Skeletal muscle tissue (tissue), 4 donors: ENCODE measurements around the gene FGD2. TPM values are rescaled to one million over a fixed set of nuclear protein-coding genes. Genes with fewer than 3 reads are reported as not detected.

Source experiments
- H3K27ac ChIP-seq: one replicate; pipeline ENCODE4 v1.7.0; 2013; ENCODE audit warnings: mild to moderate bottlenecking, low read depth, low read length, inconsistent platforms
- H3K27me3 ChIP-seq, 3 donors: one replicate each; pipeline ENCODE4 v1.7.0; 2013; ENCODE audit warnings: low read length in 3 of 3; ENCODE audit not compliant: control insufficient read depth in 3 of 3, insufficient read depth in 3 of 3
- H3K36me3 ChIP-seq, 3 donors: one replicate each; pipeline ENCODE4 v1.7.0; 2013; ENCODE audit warnings: low read length in 3 of 3; ENCODE audit not compliant: control insufficient read depth in 3 of 3, insufficient read depth in 3 of 3
- H3K4me1 ChIP-seq, 3 donors: one replicate each; pipeline ENCODE4 v1.7.0; 2013; ENCODE audit warnings: low read length in 3 of 3, mild to moderate bottlenecking in 3 of 3; ENCODE audit not compliant: control insufficient read depth in 3 of 3, insufficient read depth in 3 of 3
- H3K4me3 ChIP-seq, 3 donors: one replicate each; pipeline ENCODE4 v1.7.0; 2013; ENCODE audit warnings: low read length in 3 of 3
- H3K9ac ChIP-seq, 3 donors: one replicate each; pipeline ENCODE4 v1.7.0; 2013; ENCODE audit warnings: low read length in 3 of 3, mild to moderate bottlenecking in 3 of 3, moderate library complexity in 2 of 3, low read depth in 1 of 3
- H3K9me3 ChIP-seq, 3 donors: one replicate each; pipeline ENCODE4 v1.7.0; 2013; ENCODE audit warnings: low read length in 3 of 3; ENCODE audit not compliant: control insufficient read depth in 3 of 3
- total RNA-seq: library from RNA; depleted of rRNA; stranded (reverse); fragments of >200 nt; gene quantifications from one replicate; pipeline ENCODE4 v1.2.3, GENCODE V29; 2014
- donor health status: Osteomylitis.

The FGD2 gene
- 7.3 TPM for total RNA-seq

- Histone ChIP-seq H3K4me3 (peak within 1 kb of the TSS in 2 of 3 donors; percentile 30 to 34), H3K27ac (no peak within 1 kb of the TSS), H3K27me3 (no peaks in the 10 kb centered on the region), H3K36me3 (no peaks in the 10 kb centered on the region), H3K4me1 (peaks cover 0 to 12% (median 0%) of the 10 kb centered on the region in 3 donors), H3K9me3 (no peaks in the 10 kb centered on the region), H3K9ac (no peak within 1 kb of the TSS)
Measured at GRCh38 chr6:37005061-37005810, at the start of gene FGD2. Gene FGD2 (plus strand): TSS chr6:37005655. CDS start chr6:37005818, 163 bp downstream.

- Histone ChIP-seq H3K27me3 (no peaks in the 10 kb centered on the region), H3K4me1 (peaks cover 0 to 2% (median 0%) of the 10 kb centered on the region in 3 donors), H3K9me3 (no peaks in the 10 kb centered on the region), H3K9ac (no peak overlapping the region), H3K27ac (no peak overlapping the region), H3K4me3 (peak overlapping the region in 1 of 3 donors; percentile 7), H3K36me3 (no peaks in the 10 kb centered on the region)
Measured at GRCh38 chr6:36955671-36956445, 49.6 kb upstream of the FGD2 start.

GRCh38 chr6:36956446-36956820 lies 49.0 kb upstream of the FGD2 start:
- Histone ChIP-seq H3K27ac (no peak overlapping the region), H3K4me1 (peaks cover 0 to 2% (median 0%) of the 10 kb centered on the region in 3 donors), H3K4me3 (peak overlapping the region in 1 of 3 donors; percentile 7), H3K9ac (no peak overlapping the region), H3K36me3 (no peaks in the 10 kb centered on the region), H3K27me3 (no peaks in the 10 kb centered on the region), H3K9me3 (no peaks in the 10 kb centered on the region)

- H3K9me3 ChIP-seq, result no peaks in the 10 kb centered on the region
- H3K27me3 ChIP-seq, result no peaks in the 10 kb centered on the region
- H3K9ac ChIP-seq, result no peak overlapping the region
- no peaks in the 10 kb centered on the region for H3K36me3 ChIP-seq
- H3K4me3 ChIP-seq, result no peak overlapping the region
- H3K27ac ChIP-seq, result no peak overlapping the region
- peaks cover 0 to 2% (median 0%) of the 10 kb centered on the region in 3 donors for H3K4me1 ChIP-seq
Measured at GRCh38 chr6:36957773-36958271, 47.6 kb upstream of the FGD2 start.

GRCh38 chr6:36958775-36959554 lies 46.5 kb upstream of the FGD2 start:
- Histone ChIP-seq H3K9ac (no peak overlapping the region), H3K27me3 (no peaks in the 10 kb centered on the region), H3K9me3 (no peaks in the 10 kb centered on the region), H3K4me1 (peaks cover 0 to 5% (median 5%) of the 10 kb centered on the region in 3 donors), H3K4me3 (no peak overlapping the region), H3K36me3 (no peaks in the 10 kb centered on the region), H3K27ac (no peak overlapping the region)

GRCh38 chr6:36959555-36960250 lies 45.8 kb upstream of the FGD2 start:
- H3K36me3 ChIP-seq, result no peaks in the 10 kb centered on the region
- H3K27me3 ChIP-seq, result no peaks in the 10 kb centered on the region
- H3K9ac ChIP-seq, result no peak overlapping the region
- no peak overlapping the region for H3K27ac ChIP-seq
- no peak overlapping the region for H3K4me3 ChIP-seq
- H3K4me1 ChIP-seq, result peaks cover 0 to 6% (median 5%) of the 10 kb centered on the region in 3 donors
- H3K9me3 ChIP-seq, result no peaks in the 10 kb centered on the region

- H3K9ac ChIP-seq, result no peak overlapping the region
- H3K27ac ChIP-seq, result no peak overlapping the region
- peaks cover 0 to 6% (median 5%) of the 10 kb centered on the region in 3 donors for H3K4me1 ChIP-seq
- H3K27me3 ChIP-seq, result no peaks in the 10 kb centered on the region
- H3K36me3 ChIP-seq, result no peaks in the 10 kb centered on the region
- H3K9me3 ChIP-seq, result no peaks in the 10 kb centered on the region
- no peak overlapping the region for H3K4me3 ChIP-seq
Measured at GRCh38 chr6:36961441-36962435, 43.7 kb upstream of the FGD2 start.

GRCh38 chr6:36962874-36963273 lies 42.6 kb upstream of the FGD2 start:
- Histone ChIP-seq H3K27ac (no peak overlapping the region), H3K9me3 (no peaks in the 10 kb centered on the region), H3K9ac (no peak overlapping the region), H3K4me1 (peaks cover 5 to 16% (median 9%) of the 10 kb centered on the region in 3 donors), H3K36me3 (peaks cover 2 to 9% (median 4%) of the 10 kb centered on the region in 3 donors), H3K27me3 (no peaks in the 10 kb centered on the region), H3K4me3 (no peak overlapping the region)
